ENCODE measurements around the gene NMD3. TPM values are rescaled to one million over a fixed set of nuclear protein-coding genes. Genes with fewer than 3 reads are reported as not detected.

Gene NMD3
- polyA plus RNA-seq, 1 of the 3 experiments (the other 2 are of a cell fraction), result 15.1 TPM

- Histone ChIP-seq H3F3A (replicated peaks; ENCODE audit: insufficient read depth) (peaks cover 3% of the 10 kb centered on the region), H3K79me2 (ENCODE audit: insufficient read depth) (peaks cover 79% of the 10 kb centered on the region), H3K36me3 (replicated peaks in 1 of 2; ENCODE audit: control insufficient read depth in 1 of 2, insufficient read depth in 2 of 2, low read length in 1 of 2) (peaks cover 48 to 58% of the 10 kb centered on the region in 2 experiments), H3K9ac (no peak overlapping the region), H3K27ac (ENCODE audit: low read depth in 2 of 2, low read length in 1 of 2) (no peak overlapping the region), H3K9me3 (no peaks in the 10 kb centered on the region), H3K27me3 (ENCODE audit: insufficient read depth) (no peaks in the 10 kb centered on the region), H3K4me1 (ENCODE audit: control insufficient read depth in 1 of 2, insufficient read depth in 2 of 2, low read depth in 1 of 2, low read length in 1 of 2) (peaks cover 5 to 11% of the 10 kb centered on the region in 2 experiments; a peak in 2 of 4 replicates), H3K4me2 (no peak overlapping the region), H4K20me1 (ENCODE audit: insufficient read depth) (peaks cover 12% of the 10 kb centered on the region), H3K9me2 (no peaks in the 10 kb centered on the region), H3K4me3 (ENCODE audit: low read depth in 2 of 2, low read length in 1 of 2) (no peak overlapping the region), H2AFZ (ENCODE audit: low read depth) (no peak overlapping the region)
- WGBS (ENCODE audit: low lambda C conversion rate), result 97% methylated on average over 8 of the region's 8 CpGs
- CTCF ChIA-PET, result interaction anchor here (1.6 kb wide), 1 partner anchor 36 kb away, joined by 3 read pairs; no protein-coding TSS in a partner anchor
- DNase-seq, result no peak
- TF ChIP-seq, protein P1, sequence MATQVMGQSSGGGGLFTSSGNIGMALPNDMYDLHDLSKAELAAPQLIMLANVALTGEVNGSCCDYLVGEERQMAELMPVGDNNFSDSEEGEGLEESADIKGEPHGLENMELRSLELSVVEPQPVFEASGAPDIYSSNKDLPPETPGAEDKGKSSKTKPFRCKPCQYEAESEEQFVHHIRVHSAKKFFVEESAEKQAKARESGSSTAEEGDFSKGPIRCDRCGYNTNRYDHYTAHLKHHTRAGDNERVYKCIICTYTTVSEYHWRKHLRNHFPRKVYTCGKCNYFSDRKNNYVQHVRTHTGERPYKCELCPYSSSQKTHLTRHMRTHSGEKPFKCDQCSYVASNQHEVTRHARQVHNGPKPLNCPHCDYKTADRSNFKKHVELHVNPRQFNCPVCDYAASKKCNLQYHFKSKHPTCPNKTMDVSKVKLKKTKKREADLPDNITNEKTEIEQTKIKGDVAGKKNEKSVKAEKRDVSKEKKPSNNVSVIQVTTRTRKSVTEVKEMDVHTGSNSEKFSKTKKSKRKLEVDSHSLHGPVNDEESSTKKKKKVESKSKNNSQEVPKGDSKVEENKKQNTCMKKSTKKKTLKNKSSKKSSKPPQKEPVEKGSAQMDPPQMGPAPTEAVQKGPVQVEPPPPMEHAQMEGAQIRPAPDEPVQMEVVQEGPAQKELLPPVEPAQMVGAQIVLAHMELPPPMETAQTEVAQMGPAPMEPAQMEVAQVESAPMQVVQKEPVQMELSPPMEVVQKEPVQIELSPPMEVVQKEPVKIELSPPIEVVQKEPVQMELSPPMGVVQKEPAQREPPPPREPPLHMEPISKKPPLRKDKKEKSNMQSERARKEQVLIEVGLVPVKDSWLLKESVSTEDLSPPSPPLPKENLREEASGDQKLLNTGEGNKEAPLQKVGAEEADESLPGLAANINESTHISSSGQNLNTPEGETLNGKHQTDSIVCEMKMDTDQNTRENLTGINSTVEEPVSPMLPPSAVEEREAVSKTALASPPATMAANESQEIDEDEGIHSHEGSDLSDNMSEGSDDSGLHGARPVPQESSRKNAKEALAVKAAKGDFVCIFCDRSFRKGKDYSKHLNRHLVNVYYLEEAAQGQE (IDR thresholded peaks at IDR 0.05; ENCODE audit: low read depth, low read length), result no peak
- TF ChIP-seq, protein P2, sequence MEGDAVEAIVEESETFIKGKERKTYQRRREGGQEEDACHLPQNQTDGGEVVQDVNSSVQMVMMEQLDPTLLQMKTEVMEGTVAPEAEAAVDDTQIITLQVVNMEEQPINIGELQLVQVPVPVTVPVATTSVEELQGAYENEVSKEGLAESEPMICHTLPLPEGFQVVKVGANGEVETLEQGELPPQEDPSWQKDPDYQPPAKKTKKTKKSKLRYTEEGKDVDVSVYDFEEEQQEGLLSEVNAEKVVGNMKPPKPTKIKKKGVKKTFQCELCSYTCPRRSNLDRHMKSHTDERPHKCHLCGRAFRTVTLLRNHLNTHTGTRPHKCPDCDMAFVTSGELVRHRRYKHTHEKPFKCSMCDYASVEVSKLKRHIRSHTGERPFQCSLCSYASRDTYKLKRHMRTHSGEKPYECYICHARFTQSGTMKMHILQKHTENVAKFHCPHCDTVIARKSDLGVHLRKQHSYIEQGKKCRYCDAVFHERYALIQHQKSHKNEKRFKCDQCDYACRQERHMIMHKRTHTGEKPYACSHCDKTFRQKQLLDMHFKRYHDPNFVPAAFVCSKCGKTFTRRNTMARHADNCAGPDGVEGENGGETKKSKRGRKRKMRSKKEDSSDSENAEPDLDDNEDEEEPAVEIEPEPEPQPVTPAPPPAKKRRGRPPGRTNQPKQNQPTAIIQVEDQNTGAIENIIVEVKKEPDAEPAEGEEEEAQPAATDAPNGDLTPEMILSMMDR (IDR thresholded peaks at IDR 0.05), result no peak
- no peak for TF ChIP-seq GATA2 (CRISPR knock-in tag; IDR thresholded peaks at IDR 0.05)
- TF ChIP-seq POLR2AphosphoS5 (IDR thresholded peaks at IDR 0.05; ENCODE audit: low read depth, low read length), result no peak
- no peak for TF ChIP-seq IRF3 (IDR thresholded peaks at IDR 0.05; ENCODE audit: low read depth, low read length)
- no peak for TF ChIP-seq YY1 (IDR thresholded peaks at IDR 0.05; ENCODE audit: low read depth)
- no peak for TF ChIP-seq MEF2A (IDR thresholded peaks at IDR 0.05; ENCODE audit: borderline replicate concordance, low read depth)
- no peak for TF ChIP-seq USF2 (IDR thresholded peaks at IDR 0.05; ENCODE audit: borderline replicate concordance, low read depth, low read length)
- no peak for TF ChIP-seq EP300 (IDR thresholded peaks at IDR 0.05; ENCODE audit: borderline replicate concordance in 1 of 2, low read depth in 1 of 2, low read length in 1 of 2)
- POLR2A ChIA-PET, result no interaction called here
These were observed 3.7 kb downstream of the NMD3 start for GRCh38 chr3:161224786-161225185.

Data from SK-N-SH (cell line).